ENCODE results near the gene CTNNA2. TPM values are rescaled to one million over a fixed set of nuclear protein-coding genes. Genes with fewer than 3 reads are reported as not detected.

CTNNA2 gene
- polyA plus RNA-seq, 2 of the 4 experiments (the other 2 are of a cell fraction), result 0.50 to 0.94 TPM

DNA sequence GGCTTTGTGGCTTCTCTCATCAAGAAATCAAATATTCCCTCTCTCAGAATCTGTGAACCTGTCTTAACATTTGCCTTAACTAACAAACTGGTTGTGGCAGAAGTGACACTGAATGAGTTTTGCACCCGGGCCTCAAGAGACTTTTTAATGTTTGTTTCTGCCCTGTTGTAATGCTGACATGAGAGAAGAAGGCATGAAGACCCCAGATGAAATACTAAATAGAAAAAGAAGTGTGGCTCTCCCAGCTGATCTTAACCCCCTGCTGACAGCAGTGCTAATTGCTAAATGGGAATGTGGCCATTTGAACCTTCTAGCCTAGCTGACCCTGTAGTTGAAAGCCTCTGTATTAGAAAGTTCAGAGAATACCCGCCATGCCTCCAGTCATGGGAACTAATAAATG is 261.2 kb downstream of the CTNNA2 start:
- no peak for TF ChIP-seq NR3C1 (IDR thresholded peaks at IDR 0.05)
- no peak for TF ChIP-seq PHF8 (IDR thresholded peaks at IDR 0.05; ENCODE audit: borderline replicate concordance, low read depth)
- no peak for TF ChIP-seq JUN (IDR thresholded peaks at IDR 0.05)
- TF ChIP-seq NPAS2 (CRISPR knock-in tag; IDR thresholded peaks at IDR 0.05; ENCODE audit: borderline replicate concordance), result no peak
- TF ChIP-seq POLR2AphosphoS2 (conservative IDR thresholded peaks at IDR 0.05; ENCODE audit: low read length), result no peak
- no peak for TF ChIP-seq CBX8 (IDR thresholded peaks at IDR 0.05)
- FAIRE-seq (no peak), DNase-seq (ENCODE audit: low read depth in 1 of 2, low spot score in 1 of 2) (no peak), ATAC-seq (no peak)
- Histone ChIP-seq H3K4me1 (no peaks in the 10 kb centered on the region), H3K9me3 (no peaks in the 10 kb centered on the region), H3K4me2 (no peak overlapping the region), H3K4me3 (no peak overlapping the region), H3K27ac (no peak overlapping the region)
- WGBS (ENCODE audit: missing lambda C conversion rate), result 34% methylated on average over 2 of the region's 2 CpGs
- ChIA-PET POLR2A (no interaction called here), CTCF (no interaction called here)

DNA sequence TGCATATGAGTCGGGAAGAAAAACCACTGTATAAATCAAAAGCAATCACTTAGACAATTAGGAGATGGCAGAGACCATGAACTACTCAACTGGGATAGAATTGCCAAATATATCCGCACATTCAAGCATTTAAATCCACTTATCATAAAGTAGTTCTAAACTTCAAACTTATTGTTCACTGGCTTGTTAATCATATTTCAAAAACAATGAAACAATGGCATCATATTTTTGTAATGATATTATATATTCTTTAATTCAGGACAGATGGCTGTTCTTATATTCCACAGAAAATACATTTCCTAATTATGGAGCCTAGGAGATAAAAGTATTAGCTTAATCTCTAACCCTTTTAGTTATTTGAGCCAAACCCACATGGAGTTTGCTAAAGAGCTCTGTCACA is 263.6 kb downstream of the CTNNA2 start:
- no peak overlapping the region for H3K27ac ChIP-seq
- no peak overlapping the region for H3K4me2 ChIP-seq
- POLR2A ChIA-PET, result no interaction called here
- 55% methylated on average over 2 of the region's 2 CpGs for WGBS (ENCODE audit: missing lambda C conversion rate)
- TF ChIP-seq PHF8 (IDR thresholded peaks at IDR 0.05; ENCODE audit: borderline replicate concordance, low read depth), result no peak
- no peak for TF ChIP-seq NR3C1 (IDR thresholded peaks at IDR 0.05)
- no peak for TF ChIP-seq POLR2A (IDR thresholded peaks at IDR 0.05; ENCODE audit: low read length)
- TF ChIP-seq CBX2 (IDR thresholded peaks at IDR 0.05; ENCODE audit: borderline replicate concordance, low read depth), result no peak
- TF ChIP-seq, protein P1, sequence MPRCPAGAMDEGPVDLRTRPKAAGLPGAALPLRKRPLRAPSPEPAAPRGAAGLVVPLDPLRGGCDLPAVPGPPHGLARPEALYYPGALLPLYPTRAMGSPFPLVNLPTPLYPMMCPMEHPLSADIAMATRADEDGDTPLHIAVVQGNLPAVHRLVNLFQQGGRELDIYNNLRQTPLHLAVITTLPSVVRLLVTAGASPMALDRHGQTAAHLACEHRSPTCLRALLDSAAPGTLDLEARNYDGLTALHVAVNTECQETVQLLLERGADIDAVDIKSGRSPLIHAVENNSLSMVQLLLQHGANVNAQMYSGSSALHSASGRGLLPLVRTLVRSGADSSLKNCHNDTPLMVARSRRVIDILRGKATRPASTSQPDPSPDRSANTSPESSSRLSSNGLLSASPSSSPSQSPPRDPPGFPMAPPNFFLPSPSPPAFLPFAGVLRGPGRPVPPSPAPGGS (IDR thresholded peaks at IDR 0.05), result no peak
- TF ChIP-seq, protein P2, sequence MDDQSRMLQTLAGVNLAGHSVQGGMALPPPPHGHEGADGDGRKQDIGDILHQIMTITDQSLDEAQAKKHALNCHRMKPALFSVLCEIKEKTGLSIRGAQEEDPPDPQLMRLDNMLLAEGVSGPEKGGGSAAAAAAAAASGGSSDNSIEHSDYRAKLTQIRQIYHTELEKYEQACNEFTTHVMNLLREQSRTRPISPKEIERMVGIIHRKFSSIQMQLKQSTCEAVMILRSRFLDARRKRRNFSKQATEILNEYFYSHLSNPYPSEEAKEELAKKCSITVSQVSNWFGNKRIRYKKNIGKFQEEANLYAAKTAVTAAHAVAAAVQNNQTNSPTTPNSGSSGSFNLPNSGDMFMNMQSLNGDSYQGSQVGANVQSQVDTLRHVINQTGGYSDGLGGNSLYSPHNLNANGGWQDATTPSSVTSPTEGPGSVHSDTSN (IDR thresholded peaks at IDR 0.05), result no peak
- TF ChIP-seq RARB (CRISPR knock-in tag; IDR thresholded peaks at IDR 0.05), result no peak
- TF ChIP-seq BHLHE40 (IDR thresholded peaks at IDR 0.05; ENCODE audit: low read depth, low read length), result no peak
- TF ChIP-seq, protein P3, sequence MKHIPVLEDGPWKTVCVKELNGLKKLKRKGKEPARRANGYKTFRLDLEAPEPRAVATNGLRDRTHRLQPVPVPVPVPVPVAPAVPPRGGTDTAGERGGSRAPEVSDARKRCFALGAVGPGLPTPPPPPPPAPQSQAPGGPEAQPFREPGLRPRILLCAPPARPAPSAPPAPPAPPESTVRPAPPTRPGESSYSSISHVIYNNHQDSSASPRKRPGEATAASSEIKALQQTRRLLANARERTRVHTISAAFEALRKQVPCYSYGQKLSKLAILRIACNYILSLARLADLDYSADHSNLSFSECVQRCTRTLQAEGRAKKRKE (CRISPR knock-in tag; IDR thresholded peaks at IDR 0.05; ENCODE audit: low read depth), result no peak
- H3K4me1 ChIP-seq, result no peaks in the 10 kb centered on the region
- no peak overlapping the region for H3K4me3 ChIP-seq
- no peak for ATAC-seq
- DNase-seq (ENCODE audit: low read depth in 1 of 2, low spot score in 1 of 2), result no peak
- CTCF ChIA-PET, result no interaction called here
- H3K9me3 ChIP-seq, result no peaks in the 10 kb centered on the region
- no peak for FAIRE-seq

DNA sequence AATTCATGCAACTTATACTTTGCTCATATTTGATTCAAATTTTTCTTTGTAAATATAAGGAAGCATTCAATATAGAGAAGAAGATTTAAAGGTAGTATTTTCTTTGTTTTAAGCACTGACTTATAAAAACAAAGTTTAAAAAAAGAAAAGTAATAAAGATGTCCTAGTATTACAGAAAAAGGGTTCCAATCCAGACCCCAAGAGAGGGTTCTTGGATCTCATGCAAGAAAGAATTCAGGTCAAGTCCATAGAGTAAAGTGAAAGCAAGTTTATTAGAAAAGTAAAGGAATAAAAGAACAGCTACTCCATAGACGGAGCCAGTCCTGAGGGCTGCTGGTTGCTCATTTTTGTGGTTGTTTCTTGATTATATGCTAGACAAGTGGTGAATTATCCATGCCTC is 267.9 kb downstream of the CTNNA2 start:
- FAIRE-seq (no peak), ATAC-seq (no peak), DNase-seq (ENCODE audit: low read depth in 1 of 2, low spot score in 1 of 2) (no peak)
- Histone ChIP-seq H3K27ac (no peak overlapping the region), H3K4me2 (no peak overlapping the region), H3K4me3 (no peak overlapping the region), H3K9me3 (no peaks in the 10 kb centered on the region; the same call in 2 of the 3 replicates), H3K4me1 (no peaks in the 10 kb centered on the region)
- 43% methylated on average over 1 of the region's 1 CpG for WGBS (ENCODE audit: missing lambda C conversion rate)
- TF ChIP-seq, protein P4, sequence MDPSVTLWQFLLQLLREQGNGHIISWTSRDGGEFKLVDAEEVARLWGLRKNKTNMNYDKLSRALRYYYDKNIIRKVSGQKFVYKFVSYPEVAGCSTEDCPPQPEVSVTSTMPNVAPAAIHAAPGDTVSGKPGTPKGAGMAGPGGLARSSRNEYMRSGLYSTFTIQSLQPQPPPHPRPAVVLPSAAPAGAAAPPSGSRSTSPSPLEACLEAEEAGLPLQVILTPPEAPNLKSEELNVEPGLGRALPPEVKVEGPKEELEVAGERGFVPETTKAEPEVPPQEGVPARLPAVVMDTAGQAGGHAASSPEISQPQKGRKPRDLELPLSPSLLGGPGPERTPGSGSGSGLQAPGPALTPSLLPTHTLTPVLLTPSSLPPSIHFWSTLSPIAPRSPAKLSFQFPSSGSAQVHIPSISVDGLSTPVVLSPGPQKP (IDR thresholded peaks at IDR 0.05; ENCODE audit: low read depth, low read length), result no peak
- no peak for TF ChIP-seq HEYL (CRISPR knock-in tag; IDR thresholded peaks at IDR 0.05)
- no peak for TF ChIP-seq CHD2 (IDR thresholded peaks at IDR 0.05; ENCODE audit: low read length, partially characterized antibody)
- TF ChIP-seq, protein P5, sequence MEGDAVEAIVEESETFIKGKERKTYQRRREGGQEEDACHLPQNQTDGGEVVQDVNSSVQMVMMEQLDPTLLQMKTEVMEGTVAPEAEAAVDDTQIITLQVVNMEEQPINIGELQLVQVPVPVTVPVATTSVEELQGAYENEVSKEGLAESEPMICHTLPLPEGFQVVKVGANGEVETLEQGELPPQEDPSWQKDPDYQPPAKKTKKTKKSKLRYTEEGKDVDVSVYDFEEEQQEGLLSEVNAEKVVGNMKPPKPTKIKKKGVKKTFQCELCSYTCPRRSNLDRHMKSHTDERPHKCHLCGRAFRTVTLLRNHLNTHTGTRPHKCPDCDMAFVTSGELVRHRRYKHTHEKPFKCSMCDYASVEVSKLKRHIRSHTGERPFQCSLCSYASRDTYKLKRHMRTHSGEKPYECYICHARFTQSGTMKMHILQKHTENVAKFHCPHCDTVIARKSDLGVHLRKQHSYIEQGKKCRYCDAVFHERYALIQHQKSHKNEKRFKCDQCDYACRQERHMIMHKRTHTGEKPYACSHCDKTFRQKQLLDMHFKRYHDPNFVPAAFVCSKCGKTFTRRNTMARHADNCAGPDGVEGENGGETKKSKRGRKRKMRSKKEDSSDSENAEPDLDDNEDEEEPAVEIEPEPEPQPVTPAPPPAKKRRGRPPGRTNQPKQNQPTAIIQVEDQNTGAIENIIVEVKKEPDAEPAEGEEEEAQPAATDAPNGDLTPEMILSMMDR (IDR thresholded peaks at IDR 0.05), result no peak
- TF ChIP-seq, protein P6, sequence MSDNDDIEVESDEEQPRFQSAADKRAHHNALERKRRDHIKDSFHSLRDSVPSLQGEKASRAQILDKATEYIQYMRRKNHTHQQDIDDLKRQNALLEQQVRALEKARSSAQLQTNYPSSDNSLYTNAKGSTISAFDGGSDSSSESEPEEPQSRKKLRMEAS (IDR thresholded peaks at IDR 0.05), result no peak
- TF ChIP-seq PHF8 (IDR thresholded peaks at IDR 0.05; ENCODE audit: borderline replicate concordance, low read depth), result no peak
- TF ChIP-seq JUNB (IDR thresholded peaks at IDR 0.05), result no peak
- TF ChIP-seq SREBF2 (IDR thresholded peaks at IDR 0.05), result no peak
- TF ChIP-seq, protein P2 (IDR thresholded peaks at IDR 0.05), result no peak
- no peak for TF ChIP-seq RARB (CRISPR knock-in tag; IDR thresholded peaks at IDR 0.05)
- TF ChIP-seq RCOR1 (IDR thresholded peaks at IDR 0.05; ENCODE audit: low read depth, low read length), result no peak
- TF ChIP-seq SMC3 (IDR thresholded peaks at IDR 0.05), result no peak
- ChIA-PET POLR2A (no interaction called here), CTCF (no interaction called here)

All from A549 (cell line).